Activated CD8-positive, alpha-beta memory T cell treated with anti-CD3 and anti-CD28 coated beads for 24 hours (primary cell): ENCODE results near the gene PCDHGB3.

Experiments
- DNase-seq: peaks from one replicate; pipeline ENCODE4 v3.0.0-alpha.2; 2020

The PCDHGB3 gene

DNA sequence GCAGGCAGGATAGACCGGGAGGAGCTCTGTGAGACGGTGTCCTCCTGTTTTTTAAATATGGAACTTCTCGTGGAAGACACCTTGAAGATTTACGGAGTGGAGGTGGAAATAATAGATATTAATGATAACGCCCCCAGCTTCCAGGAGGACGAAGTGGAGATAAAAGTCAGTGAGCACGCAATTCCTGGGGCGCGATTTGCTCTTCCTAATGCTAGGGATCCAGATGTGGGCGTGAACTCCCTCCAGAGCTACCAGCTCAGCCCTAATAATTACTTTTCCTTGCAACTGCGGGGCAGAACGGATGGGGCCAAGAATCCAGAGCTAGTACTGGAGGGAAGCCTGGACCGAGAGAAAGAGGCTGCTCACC, 51.4 kb downstream of the PCDHGB3 start:
- DNase-seq = no peak
